Measurements from ENCODE around the gene TRIM3. TPM values are rescaled to one million over a fixed set of nuclear protein-coding genes. Genes with fewer than 3 reads are reported as not detected.

The TRIM3 gene
- total and polyA plus RNA-seq, 2 of the 4 experiments (the other 2 are of a cell fraction), result 13.8 to 22.3 TPM

DNA sequence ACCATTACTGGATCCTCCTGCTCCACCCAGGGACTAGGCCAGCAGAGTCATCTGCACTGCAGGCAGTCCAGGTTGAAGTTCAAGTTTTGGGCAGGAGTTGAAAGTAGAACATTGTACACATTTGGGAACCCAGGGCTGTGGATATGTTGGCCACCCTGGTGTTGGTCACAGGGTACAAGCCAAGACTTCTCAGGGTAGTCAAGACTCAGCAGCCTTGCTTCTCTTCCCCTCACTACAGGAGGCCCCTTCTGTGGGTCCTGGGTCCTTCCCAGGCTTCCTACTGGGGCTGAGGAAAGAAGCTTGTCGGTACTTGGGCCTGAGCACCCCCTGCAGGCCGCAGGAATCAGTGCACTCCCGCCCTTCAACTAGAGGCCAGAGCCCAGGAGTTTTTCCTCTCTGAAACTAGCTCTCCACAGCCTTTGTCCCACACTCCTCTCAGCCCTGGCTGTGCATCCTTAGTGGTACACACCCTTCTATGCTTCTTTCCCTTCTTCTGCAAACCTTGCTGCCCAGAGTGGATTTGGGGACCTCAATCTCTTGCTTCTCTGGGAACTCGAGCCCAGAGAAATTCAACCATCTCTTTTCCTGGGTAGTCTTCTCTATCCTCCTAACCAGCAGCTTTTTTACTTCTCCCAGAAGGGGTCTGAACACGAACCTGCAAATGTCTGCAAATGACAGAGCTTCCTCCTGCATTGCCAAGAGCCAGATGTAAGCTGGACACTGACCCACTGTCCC, 30.3 kb downstream of the TRIM3 start:
- POLR2A ChIA-PET (ENCODE audit: unreplicated experiment), result interaction anchor here (0.8 to 1.8 kb wide), 2 partner anchors 56 to 64 kb away, joined by 5 to 6 read pairs; no protein-coding TSS in a partner anchor
- no peak overlapping the region for H2BK20ac ChIP-seq (ENCODE audit: low read depth, low read length)
- H3K9me3 ChIP-seq (ENCODE audit: control insufficient read depth, insufficient read depth, low read length), result no peaks in the 10 kb centered on the region
- in situ Hi-C loops (cut with MboI; ENCODE audit: low sequenced_read_pairs), result loop anchor here (5.0 kb wide), 1 partner anchor 61 kb away; no protein-coding TSS in a partner anchor
- no peak overlapping the region for H3K4ac ChIP-seq (ENCODE audit: low read depth, low read length)
- H2AFZ ChIP-seq (replicated peaks; ENCODE audit: low read length, poor library complexity), result no peak overlapping the region
- H3K27ac ChIP-seq (ENCODE audit: insufficient read depth, low read length), result no peak overlapping the region
- H3K14ac ChIP-seq (replicated peaks; ENCODE audit: low read depth, low read length), result no peak overlapping the region
- ATAC-seq (ENCODE audit: low read depth) (peak; percentile 98), DNase-seq (peak; percentile 50)
- no peaks in the 10 kb centered on the region for H3K27me3 ChIP-seq (ENCODE audit: control insufficient read depth, insufficient read depth, low read length)
- no peak overlapping the region for H3K23ac ChIP-seq (ENCODE audit: low read depth, low read length)
- no peak overlapping the region for H3K4me2 ChIP-seq (ENCODE audit: low read depth, low read length)
- H3K18ac ChIP-seq (ENCODE audit: low read depth, low read length), result no peak overlapping the region
- no peak overlapping the region for H2BK15ac ChIP-seq (ENCODE audit: low read depth, low read length)
- H3K79me1 ChIP-seq (ENCODE audit: low read depth in 1 of 2, low read length in 2 of 2), result no peaks in the 10 kb centered on the region
- no peaks in the 10 kb centered on the region for H3K4me1 ChIP-seq (ENCODE audit: control insufficient read depth, insufficient read depth, low read length)
- H2BK5ac ChIP-seq (ENCODE audit: low read depth, low read length, poor library complexity, severe bottlenecking), result no peak overlapping the region
- H2AK5ac ChIP-seq (ENCODE audit: low read depth, low read length), result no peak overlapping the region
- H4K8ac ChIP-seq (ENCODE audit: low read depth in 2 of 2, low read length in 2 of 2), result no peak overlapping the region
- H3K9me1 ChIP-seq (ENCODE audit: insufficient read depth, low read length), result no peaks in the 10 kb centered on the region
- WGBS, 2 experiments (ENCODE audit: extremely low coverage in 2 of 2, insufficient read length in 1 of 2), result 43% methylated on average over 2 of the region's 5 CpGs; no CpG with 5 or more reads in 1 of the 2 experiments
- BruUV-seq (replicated peaks), result no TSS peak
- no peak overlapping the region for H2BK120ac ChIP-seq (ENCODE audit: low read depth, low read length)
- H4K5ac ChIP-seq (ENCODE audit: low read depth, low read length), result no peak overlapping the region
- peaks cover 2% of the 10 kb centered on the region; the same call in 1 of the 2 replicates for H3K36me3 ChIP-seq (ENCODE audit: control insufficient read depth, insufficient read depth, low read length)
- no peak overlapping the region for H2AK9ac ChIP-seq (replicated peaks; ENCODE audit: low read depth, low read length, poor library complexity)
- no peak overlapping the region; the same call in 1 of the 2 replicates for H4K91ac ChIP-seq (ENCODE audit: insufficient read depth, low read depth, low read length)
- no peak overlapping the region for H3K56ac ChIP-seq (ENCODE audit: extremely low read depth, insufficient read depth, low read length)
- CTCF ChIA-PET, result interaction anchor here (0.5 to 6.7 kb wide), 13 partner anchors 9 to 213 kb away, joined by 3 to 107 read pairs (median 5); partner anchors contain the start of gene APBB1
- H3K4me3 ChIP-seq (ENCODE audit: insufficient read depth, low read depth, low read length), result no peak overlapping the region
- H4K20me1 ChIP-seq (ENCODE audit: insufficient read depth, low read length), result no peaks in the 10 kb centered on the region
- intact Hi-C loops (cut with micrococcal nuclease), result loop anchor here (1.0 kb wide), 1 partner anchor 64 kb away; no protein-coding TSS in a partner anchor
- TF ChIP-seq RFX5 (IDR thresholded peaks at IDR 0.05; ENCODE audit: low read depth, low read length), result no peak
- peak; percentile 80 for TF ChIP-seq RAD21 (IDR thresholded peaks at IDR 0.05; ENCODE audit: low read length)
- TF ChIP-seq RCOR1 (IDR thresholded peaks at IDR 0.05; ENCODE audit: insufficient replicate concordance, low read length), result no peak
- no peak for TF ChIP-seq NFE2L2 (IDR thresholded peaks at IDR 0.05; ENCODE audit: low read depth, low read length)
- no peak; the same call in 1 of the 2 replicates for TF ChIP-seq MAZ (IDR thresholded peaks at IDR 0.05; ENCODE audit: borderline replicate concordance, low read depth, low read length)
- TF ChIP-seq SMC3 (IDR thresholded peaks at IDR 0.05; ENCODE audit: low read depth, low read length), result peak; percentile 84
- TF ChIP-seq, protein P1, sequence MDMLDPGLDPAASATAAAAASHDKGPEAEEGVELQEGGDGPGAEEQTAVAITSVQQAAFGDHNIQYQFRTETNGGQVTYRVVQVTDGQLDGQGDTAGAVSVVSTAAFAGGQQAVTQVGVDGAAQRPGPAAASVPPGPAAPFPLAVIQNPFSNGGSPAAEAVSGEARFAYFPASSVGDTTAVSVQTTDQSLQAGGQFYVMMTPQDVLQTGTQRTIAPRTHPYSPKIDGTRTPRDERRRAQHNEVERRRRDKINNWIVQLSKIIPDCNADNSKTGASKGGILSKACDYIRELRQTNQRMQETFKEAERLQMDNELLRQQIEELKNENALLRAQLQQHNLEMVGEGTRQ (IDR thresholded peaks at IDR 0.05; ENCODE audit: low read depth, low read length), result no peak
- TF ChIP-seq MAFK (IDR thresholded peaks at IDR 0.05; ENCODE audit: low read depth, low read length), result no peak
- TF ChIP-seq MXI1 (IDR thresholded peaks at IDR 0.05; ENCODE audit: borderline replicate concordance, low read depth, low read length), result no peak
- TF ChIP-seq CHD1 (IDR thresholded peaks at IDR 0.05; ENCODE audit: low read depth, low read length), result no peak
- TF ChIP-seq FOS (IDR thresholded peaks at IDR 0.05; ENCODE audit: low read depth, low read length), result no peak
- TF ChIP-seq, protein P2, sequence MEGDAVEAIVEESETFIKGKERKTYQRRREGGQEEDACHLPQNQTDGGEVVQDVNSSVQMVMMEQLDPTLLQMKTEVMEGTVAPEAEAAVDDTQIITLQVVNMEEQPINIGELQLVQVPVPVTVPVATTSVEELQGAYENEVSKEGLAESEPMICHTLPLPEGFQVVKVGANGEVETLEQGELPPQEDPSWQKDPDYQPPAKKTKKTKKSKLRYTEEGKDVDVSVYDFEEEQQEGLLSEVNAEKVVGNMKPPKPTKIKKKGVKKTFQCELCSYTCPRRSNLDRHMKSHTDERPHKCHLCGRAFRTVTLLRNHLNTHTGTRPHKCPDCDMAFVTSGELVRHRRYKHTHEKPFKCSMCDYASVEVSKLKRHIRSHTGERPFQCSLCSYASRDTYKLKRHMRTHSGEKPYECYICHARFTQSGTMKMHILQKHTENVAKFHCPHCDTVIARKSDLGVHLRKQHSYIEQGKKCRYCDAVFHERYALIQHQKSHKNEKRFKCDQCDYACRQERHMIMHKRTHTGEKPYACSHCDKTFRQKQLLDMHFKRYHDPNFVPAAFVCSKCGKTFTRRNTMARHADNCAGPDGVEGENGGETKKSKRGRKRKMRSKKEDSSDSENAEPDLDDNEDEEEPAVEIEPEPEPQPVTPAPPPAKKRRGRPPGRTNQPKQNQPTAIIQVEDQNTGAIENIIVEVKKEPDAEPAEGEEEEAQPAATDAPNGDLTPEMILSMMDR (conservative IDR thresholded peaks at IDR 0.05; ENCODE audit: low read depth, low read length), result peak; percentile 79
- H3K9ac ChIP-seq (ENCODE audit: low read depth, low read length), result no peak overlapping the region
- dilution Hi-C loops (cut with HindIII; ENCODE audit: low sequenced_read_pairs, unreplicated experiment), result no loop called here
